Karpas-422 (cell line): ENCODE data around the gene RHBG. TPM values are rescaled to one million over a fixed set of nuclear protein-coding genes. Genes with fewer than 3 reads are reported as not detected.
A peak's percentile ranks its signal among the peaks of the same experiment; 100 is the strongest.

Experiments used
- DNase-seq: peaks from one replicate; pipeline ENCODE4 v3.0.0-alpha.2; 2015
- H2AFZ ChIP-seq: fragments of 200-600 bp; sonication (generic); 2 replicates; pipeline ENCODE4 v1.6.1; 2014; ENCODE audit warnings: antibody characterized with exemption, low read length, mixed read lengths
- H3K27ac ChIP-seq: fragments of 200-600 bp; sonication (generic); 2 replicates; pipeline ENCODE4 v1.5.1; 2014; ENCODE audit warnings: mild to moderate bottlenecking, low read length, moderate library complexity
- H3K27me3 ChIP-seq: fragments of 200-600 bp; sonication (generic); 2 replicates; pipeline ENCODE4 v1.6.1; 2014; ENCODE audit warnings: low read length, mixed read lengths
- H3K36me3 ChIP-seq: fragments of 200-600 bp; sonication (generic); 2 replicates; pipeline ENCODE4 v1.6.1; 2014; ENCODE audit warnings: low read length, mixed read lengths; ENCODE audit not compliant: insufficient read depth
- H3K4me1 ChIP-seq: fragments of 200-600 bp; sonication (generic); 2 replicates; pipeline ENCODE4 v1.6.1; 2014; ENCODE audit warnings: mild to moderate bottlenecking, low read length, mixed read lengths
- H3K4me2 ChIP-seq: fragments of 200-600 bp; sonication (generic); 2 replicates; pipeline ENCODE4 v1.6.1; 2014; ENCODE audit warnings: low read length, low read depth, mild to moderate bottlenecking; ENCODE audit not compliant: poor library complexity, severe bottlenecking
- H3K4me3 ChIP-seq: fragments of 200-600 bp; sonication (generic); 2 replicates; pipeline ENCODE4 v1.5.1; 2014; ENCODE audit warnings: mild to moderate bottlenecking, antibody characterized with exemption, low read length, mixed read lengths
- H3K79me2 ChIP-seq: fragments of 200-600 bp; sonication (generic); 2 replicates; pipeline ENCODE4 v1.6.1; 2014; ENCODE audit warnings: mild to moderate bottlenecking, low read length, mixed read lengths
- H3K9ac ChIP-seq: fragments of 200-600 bp; sonication (generic); 2 replicates; pipeline ENCODE4 v1.6.0; 2014; ENCODE audit warnings: low read length
- H3K9me2 ChIP-seq: fragments of 200-600 bp; sonication (generic), shearing (Covaris generic); replicated peaks from 2 replicates; pipeline ENCODE4 v1.6.0; 2014; ENCODE audit warnings: mild to moderate bottlenecking, low read length, moderate library complexity; ENCODE audit not compliant: insufficient read depth
- H3K9me3 ChIP-seq: fragments of 300-700, 200-600 bp; sonication (generic); 2 replicates; pipeline ENCODE4 v1.6.1; 2014; ENCODE audit warnings: low read length, mixed read lengths
- H4K20me1 ChIP-seq: fragments of 200-600 bp; sonication (generic); 2 replicates; pipeline ENCODE4 v1.6.1; 2014; ENCODE audit warnings: mild to moderate bottlenecking, antibody characterized with exemption, low read length, low read depth; ENCODE audit not compliant: insufficient read depth
- total RNA-seq: library from RNA; depleted of rRNA; stranded (reverse); fragments of >200 nt; shearing (Covaris generic); gene quantifications from 2 replicates; pipeline ENCODE4 v1.2.3, GENCODE V29; 2014; ENCODE audit warnings: low replicate concordance

The RHBG gene
- total RNA-seq, 1 experiment from 2014 or later, result not detected

- no peaks in the 10 kb centered on the region for H3K27me3 ChIP-seq
- H3K9me3 ChIP-seq, result no peaks in the 10 kb centered on the region
- H3K4me3 ChIP-seq, result no peak overlapping the region
- H3K9ac ChIP-seq, result no peak overlapping the region
- H3K27ac ChIP-seq, result no peak overlapping the region
- H3K9me2 ChIP-seq, result no peaks in the 10 kb centered on the region
- H2AFZ ChIP-seq, result no peak overlapping the region
- H3K4me1 ChIP-seq, result no peaks in the 10 kb centered on the region
- no peak for DNase-seq
- H4K20me1 ChIP-seq, result no peaks in the 10 kb centered on the region
- H3K4me2 ChIP-seq, result no peak overlapping the region
- no peaks in the 10 kb centered on the region for H3K36me3 ChIP-seq
- H3K79me2 ChIP-seq, result no peaks in the 10 kb centered on the region
Measured at GRCh38 chr1:156376958-156377919, 8.2 kb downstream of the RHBG start.

DNA sequence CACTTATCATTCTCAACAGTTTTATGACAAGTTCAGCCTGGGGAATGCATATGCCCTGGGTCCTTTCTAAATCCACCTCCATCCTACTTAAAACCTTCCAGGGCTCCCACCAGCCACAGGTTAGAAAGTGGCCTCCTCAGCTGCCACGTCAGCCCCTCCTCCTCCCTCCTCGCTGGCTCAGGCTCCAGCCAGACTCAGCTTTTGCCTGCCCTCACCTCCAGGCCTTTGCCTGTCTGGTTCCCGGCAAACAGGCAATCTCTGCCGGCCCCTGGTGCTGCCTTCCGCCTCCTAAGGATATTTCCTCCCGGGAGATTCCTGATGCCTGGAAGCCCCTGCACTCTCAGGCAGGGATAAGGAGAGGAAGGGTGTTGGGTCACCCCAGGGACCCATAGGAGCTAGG is 9.5 kb downstream of the RHBG start:
- Histone ChIP-seq H3K4me3 (no peak overlapping the region), H2AFZ (no peak overlapping the region), H3K9me2 (no peaks in the 10 kb centered on the region), H3K4me1 (no peaks in the 10 kb centered on the region), H3K27me3 (no peaks in the 10 kb centered on the region), H3K4me2 (no peak overlapping the region), H3K27ac (no peak overlapping the region), H3K9ac (no peak overlapping the region), H3K36me3 (no peaks in the 10 kb centered on the region), H3K9me3 (no peaks in the 10 kb centered on the region), H3K79me2 (no peaks in the 10 kb centered on the region), H4K20me1 (no peaks in the 10 kb centered on the region)
- DNase-seq, result no peak

DNA sequence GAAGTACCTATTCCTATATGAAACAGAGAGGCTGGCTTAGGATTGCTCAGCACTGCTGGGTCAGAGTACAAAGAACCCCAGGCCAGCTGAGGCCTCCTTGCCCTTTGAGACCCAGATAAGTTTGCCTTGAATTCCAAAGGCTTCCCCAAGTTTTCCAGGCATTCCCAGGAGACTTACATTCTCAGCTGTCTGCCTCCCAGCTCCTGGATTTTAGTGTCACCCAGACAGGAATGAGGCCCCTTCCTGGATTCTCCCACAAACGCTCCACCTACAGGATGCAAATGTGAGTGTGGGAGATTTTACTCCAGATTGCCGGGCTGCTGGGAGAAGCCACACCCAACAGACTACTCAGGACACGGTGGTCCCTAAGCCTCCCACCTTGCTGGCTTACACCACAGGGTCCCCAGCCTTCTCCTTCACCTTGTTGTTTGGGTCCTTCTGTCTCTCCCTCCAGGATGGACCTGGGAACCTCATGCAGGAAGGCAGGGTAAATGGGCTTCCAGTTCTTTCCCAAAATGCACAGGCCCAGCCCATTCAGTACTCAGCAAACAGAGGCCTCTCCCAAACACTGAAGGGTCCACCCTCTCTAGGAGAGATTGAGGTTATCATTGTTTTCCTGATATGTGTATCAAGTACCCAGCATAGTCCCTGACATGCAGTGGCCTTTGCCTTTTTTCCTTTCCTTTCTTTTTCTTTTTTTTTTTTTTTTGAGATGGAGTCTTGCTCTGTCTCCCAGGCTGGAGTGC is 10.6 kb downstream of the RHBG start:
- Histone ChIP-seq H3K4me2 (no peak overlapping the region), H3K9me2 (no peaks in the 10 kb centered on the region), H3K9ac (no peak overlapping the region), H4K20me1 (no peaks in the 10 kb centered on the region), H3K36me3 (no peaks in the 10 kb centered on the region), H2AFZ (no peak overlapping the region), H3K27me3 (no peaks in the 10 kb centered on the region), H3K27ac (no peak overlapping the region), H3K79me2 (no peaks in the 10 kb centered on the region), H3K4me1 (no peaks in the 10 kb centered on the region), H3K4me3 (no peak overlapping the region), H3K9me3 (no peaks in the 10 kb centered on the region)
- DNase-seq, result no peak

- Histone ChIP-seq H3K27me3 (no peaks in the 10 kb centered on the region), H3K9me3 (no peaks in the 10 kb centered on the region), H3K27ac (no peak overlapping the region), H3K4me2 (no peak overlapping the region), H2AFZ (no peak overlapping the region), H3K36me3 (no peaks in the 10 kb centered on the region), H3K9me2 (no peaks in the 10 kb centered on the region), H3K4me3 (no peak overlapping the region), H3K79me2 (no peaks in the 10 kb centered on the region), H3K9ac (no peak overlapping the region), H3K4me1 (no peaks in the 10 kb centered on the region), H4K20me1 (no peaks in the 10 kb centered on the region)
- DNase-seq, result no peak
Measured at GRCh38 chr1:156382561-156382960, 13.6 kb downstream of the RHBG start.

DNA sequence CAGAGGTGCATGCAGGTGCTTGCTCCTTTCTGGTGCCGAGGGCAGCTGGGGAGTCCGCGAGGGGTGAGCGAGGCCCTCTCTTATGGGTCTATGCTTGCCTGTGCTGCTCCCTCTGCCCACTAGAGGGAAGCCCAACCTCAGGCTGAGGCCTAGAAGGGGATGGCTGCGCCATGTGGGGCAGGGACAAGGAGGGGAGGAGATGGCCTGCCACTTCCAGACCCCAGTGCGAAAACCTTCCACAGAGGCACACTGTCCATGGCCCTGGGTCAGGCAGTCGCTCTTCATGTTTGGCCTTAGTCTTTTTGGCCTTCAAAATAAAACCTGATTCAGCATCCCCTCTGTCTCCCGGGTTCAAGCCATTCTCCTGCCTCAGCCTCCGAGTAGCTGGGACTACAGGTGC is 14.0 kb downstream of the RHBG start:
- Histone ChIP-seq H3K27ac (no peak overlapping the region), H3K27me3 (no peaks in the 10 kb centered on the region), H3K36me3 (no peaks in the 10 kb centered on the region), H2AFZ (no peak overlapping the region), H3K9ac (no peak overlapping the region), H3K4me3 (no peak overlapping the region), H3K9me2 (no peaks in the 10 kb centered on the region), H3K79me2 (no peaks in the 10 kb centered on the region), H3K9me3 (no peaks in the 10 kb centered on the region), H3K4me2 (no peak overlapping the region), H4K20me1 (no peaks in the 10 kb centered on the region), H3K4me1 (no peaks in the 10 kb centered on the region)
- DNase-seq, result peak; percentile 91

DNA sequence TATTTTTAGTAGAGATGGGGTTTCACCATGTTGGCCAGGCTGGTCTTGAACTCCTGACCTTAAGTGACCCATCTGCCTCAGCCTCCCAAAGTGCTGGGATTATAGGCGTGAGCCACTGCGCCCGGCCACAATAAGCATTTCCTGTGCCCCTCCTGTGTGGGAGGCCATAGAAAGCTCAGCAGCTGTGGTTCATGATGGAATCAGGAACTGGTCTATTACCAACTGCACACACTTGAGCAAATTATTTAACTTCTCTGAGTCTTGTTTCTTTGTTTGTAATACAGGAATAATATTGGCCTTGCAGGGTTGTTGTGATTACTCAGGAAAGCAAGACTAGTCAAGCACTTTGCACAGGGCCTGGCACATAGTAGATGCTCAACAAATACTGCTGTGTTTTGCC is 15.0 kb downstream of the RHBG start:
- Histone ChIP-seq H3K27me3 (no peaks in the 10 kb centered on the region), H3K36me3 (no peaks in the 10 kb centered on the region)

DNA sequence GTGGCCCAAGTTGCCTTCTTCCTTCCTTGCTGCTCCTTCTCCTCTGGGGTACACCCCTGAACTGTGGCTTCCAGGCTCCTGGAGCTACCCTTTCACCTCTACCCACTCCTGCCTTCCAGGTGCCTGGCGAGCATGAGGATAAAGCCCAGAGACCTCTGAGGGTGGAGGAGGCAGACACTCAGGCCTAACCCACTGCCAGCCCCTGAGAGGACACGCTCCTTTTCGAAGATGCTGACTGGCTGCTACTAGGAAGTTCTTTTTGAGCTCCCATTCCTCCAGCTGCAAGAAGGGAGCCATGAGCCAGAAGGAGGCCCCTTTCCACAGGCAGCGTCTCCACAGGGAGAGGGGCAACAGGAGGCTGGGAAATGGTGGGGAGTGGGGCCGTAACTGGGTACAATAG is 15.6 kb downstream of the RHBG start:
- no peak overlapping the region for H3K27ac ChIP-seq
- no peaks in the 10 kb centered on the region for H3K9me3 ChIP-seq
- no peaks in the 10 kb centered on the region for H3K9me2 ChIP-seq
- H3K27me3 ChIP-seq, result no peaks in the 10 kb centered on the region
- H3K4me2 ChIP-seq, result no peak overlapping the region
- no peaks in the 10 kb centered on the region for H4K20me1 ChIP-seq
- no peaks in the 10 kb centered on the region for H3K36me3 ChIP-seq
- H3K4me1 ChIP-seq, result no peaks in the 10 kb centered on the region
- no peak overlapping the region for H2AFZ ChIP-seq
- DNase-seq, result no peak
- H3K9ac ChIP-seq, result no peak overlapping the region
- H3K4me3 ChIP-seq, result no peak overlapping the region
- no peaks in the 10 kb centered on the region for H3K79me2 ChIP-seq

More for the DNA sequence above, 15.0 kb downstream of the RHBG start:
- no peaks in the 10 kb centered on the region for H4K20me1 ChIP-seq
- no peaks in the 10 kb centered on the region for H3K79me2 ChIP-seq
- DNase-seq, result no peak
- H3K4me1 ChIP-seq, result no peaks in the 10 kb centered on the region
- H3K4me2 ChIP-seq, result no peak overlapping the region
- no peak overlapping the region for H3K4me3 ChIP-seq
- no peak overlapping the region for H3K9ac ChIP-seq
- H2AFZ ChIP-seq, result no peak overlapping the region
- H3K9me3 ChIP-seq, result no peaks in the 10 kb centered on the region
- H3K9me2 ChIP-seq, result no peaks in the 10 kb centered on the region
- H3K27ac ChIP-seq, result no peak overlapping the region

GRCh38 chr1:156385534-156386031 is 16.6 kb downstream of the RHBG start:
- Histone ChIP-seq H3K27me3 (no peaks in the 10 kb centered on the region), H2AFZ (no peak overlapping the region), H3K27ac (no peak overlapping the region)

More at GRCh38 chr1:156385534-156386031, 16.6 kb downstream of the RHBG start:
- Histone ChIP-seq H3K9me3 (no peaks in the 10 kb centered on the region), H3K4me3 (no peak overlapping the region), H3K79me2 (no peaks in the 10 kb centered on the region), H3K9me2 (no peaks in the 10 kb centered on the region), H4K20me1 (no peaks in the 10 kb centered on the region), H3K4me1 (no peaks in the 10 kb centered on the region), H3K9ac (no peak overlapping the region), H3K36me3 (no peaks in the 10 kb centered on the region), H3K4me2 (no peak overlapping the region)
- peak; percentile 86 for DNase-seq
